Vagina (tissue), 2 donors: ENCODE data around the gene MAGOHB. TPM values are rescaled to one million over a fixed set of nuclear protein-coding genes. Genes with fewer than 3 reads are reported as not detected.

Experiments used
- DNase-seq, 2 donors: peaks; one replicate each; pipeline ENCODE4 v3.0.0-alpha.2; 2017; ENCODE audit errors: extremely low spot score in 2 of 2
- H3K27ac ChIP-seq: fragments of 200-600 bp; sonication (generic); one replicate; pipeline ENCODE4 v1.5.1; 2019
- H3K27me3 ChIP-seq: fragments of 200-600 bp; sonication (generic); one replicate; pipeline ENCODE4 v1.5.1; 2019
- H3K36me3 ChIP-seq, 2 donors: fragments of 200-600 bp; sonication (generic); one replicate each; pipeline ENCODE4 v1.5.1; 2017 to 2019
- H3K4me1 ChIP-seq: fragments of 200-600 bp; sonication (generic); one replicate; pipeline ENCODE4 v1.5.1; 2019
- H3K4me3 ChIP-seq, 2 donors: fragments of 200-600 bp; sonication (generic); 1 replicate in 1 of 2; 2 replicates in 1 of 2; pipeline ENCODE4 v1.5.1; 2016 to 2019
- H3K9me3 ChIP-seq: fragments of 200-600 bp; sonication (generic); one replicate; pipeline ENCODE4 v1.5.1; 2019
- POLR2A ChIP-seq, 2 donors: fragments of 450-650 bp; IDR thresholded peaks; one replicate each; pipeline ENCODE4 v1.6.1; 2017; ENCODE audit warnings: antibody characterized with exemption in 2 of 2, mild to moderate bottlenecking in 2 of 2, moderate library complexity in 2 of 2
- POLR2AphosphoS5 ChIP-seq, 2 donors: sonication (generic); formaldehyde crosslinking; IDR thresholded peaks; one replicate each; pipeline ENCODE4 v1.9.0; 2017; ENCODE audit warnings: antibody characterized with exemption in 2 of 2, mild to moderate bottlenecking in 2 of 2, low read depth in 1 of 2; ENCODE audit not compliant: insufficient read depth in 1 of 2
- intact Hi-C: fragments of 100-400 bp; cut with DNase I; formaldehyde crosslinking; loops from one replicate; pipeline ENCODE4 v1.15.1; 2023
- total RNA-seq: library from RNA; depleted of rRNA; stranded (reverse); fragments of >200 nt; gene quantifications from one replicate; pipeline ENCODE4 v1.2.3, GENCODE V29; 2016
- TF ChIP-seq, protein P1 (sequence below), 3 experiments: fragments of 450-650 bp in 2 of 3; fragments of 200-600 bp in 1 of 3; sonication (generic) in 1 of 3; IDR thresholded peaks; one replicate each; pipeline ENCODE4 v1.5.1; 2017 to 2019; ENCODE audit warnings: antibody characterized with exemption in 3 of 3, mild to moderate bottlenecking in 2 of 3, moderate library complexity in 2 of 3

The MAGOHB gene
- total RNA-seq, 1 donor from 2014 or later: 7.9 TPM

DNA sequence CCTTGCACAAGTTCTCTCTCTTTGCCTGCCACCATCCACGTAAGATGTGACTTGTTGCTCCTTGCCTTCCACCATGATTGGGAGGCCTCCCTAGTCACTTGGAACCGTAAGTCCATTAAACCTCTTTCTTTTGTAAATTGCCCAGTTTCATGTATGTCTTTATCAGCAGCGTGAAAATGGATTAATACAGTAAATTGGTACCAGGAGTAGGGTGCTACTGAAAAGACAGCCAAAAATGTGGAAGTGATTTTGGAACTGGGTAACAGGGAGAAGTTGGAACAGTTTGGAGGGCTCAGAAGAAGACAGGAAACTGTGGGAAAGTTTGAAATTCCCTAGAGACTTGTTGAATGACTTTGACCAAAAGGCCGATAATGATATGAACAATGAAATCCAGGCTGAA, 32.5 kb upstream of the MAGOHB start:
- intact Hi-C loops: no loop called here

DNA sequence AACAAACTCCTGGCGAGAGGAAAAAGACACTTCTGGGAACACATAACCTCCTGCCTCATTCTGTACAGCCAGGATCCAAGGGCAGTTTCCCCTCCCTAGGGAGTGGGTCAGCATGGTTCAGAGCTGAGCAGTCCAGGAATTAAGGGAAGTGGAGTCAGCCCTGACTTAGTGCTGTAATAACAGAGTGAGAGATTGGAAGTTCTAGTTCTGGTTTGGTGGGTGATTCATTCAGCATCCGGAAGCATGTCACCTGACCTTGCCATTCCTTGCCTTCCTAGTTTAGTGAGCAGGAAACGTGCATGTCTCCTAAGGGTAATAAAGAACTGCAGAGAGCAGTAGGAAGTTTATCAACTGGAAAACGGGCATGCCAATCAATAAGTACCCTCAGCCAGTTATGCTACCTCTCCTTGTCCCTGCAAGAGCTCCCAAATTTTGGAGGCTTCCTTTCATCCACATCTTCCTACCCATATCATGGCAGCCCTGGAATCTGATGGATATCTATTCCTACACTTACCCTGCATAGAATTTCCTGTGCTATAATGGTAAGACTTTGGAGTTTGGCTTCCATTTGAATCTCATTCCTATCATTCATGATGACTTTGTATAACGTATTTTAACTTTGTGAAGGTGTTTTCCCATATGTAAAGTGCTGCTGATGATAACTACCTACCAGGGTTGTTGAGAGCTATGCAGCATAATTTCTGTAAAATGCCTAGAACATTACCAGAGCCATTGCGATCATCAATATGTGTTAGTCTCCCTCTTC, 28.5 kb upstream of the MAGOHB start:
- H3K36me3 ChIP-seq: no peaks in the 10 kb centered on the region
- H3K27me3 ChIP-seq: no peaks in the 10 kb centered on the region
- H3K27ac ChIP-seq: no peak overlapping the region
- no peak overlapping the region for H3K4me3 ChIP-seq
- DNase-seq: no peak
- H3K4me1 ChIP-seq: no peaks in the 10 kb centered on the region
- TF ChIP-seq POLR2AphosphoS5 (IDR thresholded peaks at IDR 0.05; ENCODE audit: insufficient read depth in 1 of 2, low read depth in 1 of 2): peak in 1 of 2 donors; percentile 66
- no peak for TF ChIP-seq POLR2A (IDR thresholded peaks at IDR 0.05)
- TF ChIP-seq, protein P1, sequence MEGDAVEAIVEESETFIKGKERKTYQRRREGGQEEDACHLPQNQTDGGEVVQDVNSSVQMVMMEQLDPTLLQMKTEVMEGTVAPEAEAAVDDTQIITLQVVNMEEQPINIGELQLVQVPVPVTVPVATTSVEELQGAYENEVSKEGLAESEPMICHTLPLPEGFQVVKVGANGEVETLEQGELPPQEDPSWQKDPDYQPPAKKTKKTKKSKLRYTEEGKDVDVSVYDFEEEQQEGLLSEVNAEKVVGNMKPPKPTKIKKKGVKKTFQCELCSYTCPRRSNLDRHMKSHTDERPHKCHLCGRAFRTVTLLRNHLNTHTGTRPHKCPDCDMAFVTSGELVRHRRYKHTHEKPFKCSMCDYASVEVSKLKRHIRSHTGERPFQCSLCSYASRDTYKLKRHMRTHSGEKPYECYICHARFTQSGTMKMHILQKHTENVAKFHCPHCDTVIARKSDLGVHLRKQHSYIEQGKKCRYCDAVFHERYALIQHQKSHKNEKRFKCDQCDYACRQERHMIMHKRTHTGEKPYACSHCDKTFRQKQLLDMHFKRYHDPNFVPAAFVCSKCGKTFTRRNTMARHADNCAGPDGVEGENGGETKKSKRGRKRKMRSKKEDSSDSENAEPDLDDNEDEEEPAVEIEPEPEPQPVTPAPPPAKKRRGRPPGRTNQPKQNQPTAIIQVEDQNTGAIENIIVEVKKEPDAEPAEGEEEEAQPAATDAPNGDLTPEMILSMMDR (IDR thresholded peaks at IDR 0.05): no peak
- H3K9me3 ChIP-seq: peaks cover 4% of the 10 kb centered on the region
- intact Hi-C loops: no loop called here

More for the DNA sequence above, 32.5 kb upstream of the MAGOHB start:
- H3K36me3 ChIP-seq: no peaks in the 10 kb centered on the region
- H3K27me3 ChIP-seq: no peaks in the 10 kb centered on the region
- H3K4me1 ChIP-seq: no peaks in the 10 kb centered on the region
- H3K9me3 ChIP-seq: peaks cover 6% of the 10 kb centered on the region
- no peak overlapping the region for H3K27ac ChIP-seq
- TF ChIP-seq, protein P1 (IDR thresholded peaks at IDR 0.05): no peak
- TF ChIP-seq POLR2A (IDR thresholded peaks at IDR 0.05) (no peak), POLR2AphosphoS5 (IDR thresholded peaks at IDR 0.05; ENCODE audit: insufficient read depth in 1 of 2, low read depth in 1 of 2) (no peak)
- H3K4me3 ChIP-seq: no peak overlapping the region
- no peak for DNase-seq

DNA sequence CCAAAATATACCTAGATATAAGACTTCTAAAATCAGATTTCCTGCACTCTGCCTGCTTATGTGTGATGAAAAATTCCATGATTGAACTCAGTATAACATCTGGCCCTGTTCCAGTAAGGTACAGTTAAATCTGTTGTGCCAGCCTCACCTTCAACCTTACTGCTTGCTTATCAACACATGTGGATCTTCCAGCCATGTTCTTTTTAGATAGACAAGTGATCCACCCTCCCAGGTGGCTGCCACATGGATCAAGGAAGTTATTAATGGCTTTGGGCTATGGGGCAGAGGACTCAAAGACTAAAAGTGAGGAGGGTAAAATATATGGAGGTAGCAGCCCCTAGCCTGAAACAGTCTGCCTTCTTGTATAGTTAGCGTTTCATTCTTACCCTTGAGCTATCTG, 25.3 kb upstream of the MAGOHB start:
- Histone ChIP-seq H3K4me3 (no peak overlapping the region), H3K36me3 (no peaks in the 10 kb centered on the region), H3K9me3 (no peaks in the 10 kb centered on the region), H3K4me1 (no peaks in the 10 kb centered on the region), H3K27ac (no peak overlapping the region), H3K27me3 (no peaks in the 10 kb centered on the region)
- intact Hi-C loops: no loop called here
- no peak for DNase-seq
- TF ChIP-seq, protein P1 (IDR thresholded peaks at IDR 0.05): no peak
- TF ChIP-seq POLR2A (IDR thresholded peaks at IDR 0.05) (no peak), POLR2AphosphoS5 (IDR thresholded peaks at IDR 0.05; ENCODE audit: insufficient read depth in 1 of 2, low read depth in 1 of 2) (no peak)

DNA sequence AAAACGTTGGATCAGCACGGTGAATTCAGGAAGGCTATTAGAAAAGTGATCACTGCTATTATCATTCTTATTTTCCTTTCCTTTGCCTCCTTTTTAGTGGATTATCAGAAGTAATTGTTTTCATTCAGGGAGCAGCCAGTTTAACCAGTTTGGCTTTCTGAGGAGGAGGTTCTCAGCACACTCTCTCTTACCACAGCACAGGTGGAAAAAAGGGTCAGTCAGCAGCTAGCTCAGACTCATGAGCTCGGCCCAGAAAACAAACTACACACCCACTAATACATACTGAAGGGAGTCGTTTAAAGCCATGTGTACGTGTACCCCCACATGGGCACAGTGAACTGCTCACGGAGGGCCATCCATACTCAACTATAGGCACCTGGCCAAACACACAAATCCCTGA, 23.2 kb upstream of the MAGOHB start:
- H3K36me3 ChIP-seq: no peaks in the 10 kb centered on the region
- intact Hi-C loops: no loop called here
- no peaks in the 10 kb centered on the region for H3K4me1 ChIP-seq
- no peak overlapping the region for H3K27ac ChIP-seq
- H3K4me3 ChIP-seq: no peak overlapping the region
- H3K27me3 ChIP-seq: no peaks in the 10 kb centered on the region
- no peaks in the 10 kb centered on the region for H3K9me3 ChIP-seq
- TF ChIP-seq POLR2A (IDR thresholded peaks at IDR 0.05) (no peak), POLR2AphosphoS5 (IDR thresholded peaks at IDR 0.05; ENCODE audit: insufficient read depth in 1 of 2, low read depth in 1 of 2) (no peak)
- TF ChIP-seq, protein P1 (IDR thresholded peaks at IDR 0.05): no peak
- no peak for DNase-seq

DNA sequence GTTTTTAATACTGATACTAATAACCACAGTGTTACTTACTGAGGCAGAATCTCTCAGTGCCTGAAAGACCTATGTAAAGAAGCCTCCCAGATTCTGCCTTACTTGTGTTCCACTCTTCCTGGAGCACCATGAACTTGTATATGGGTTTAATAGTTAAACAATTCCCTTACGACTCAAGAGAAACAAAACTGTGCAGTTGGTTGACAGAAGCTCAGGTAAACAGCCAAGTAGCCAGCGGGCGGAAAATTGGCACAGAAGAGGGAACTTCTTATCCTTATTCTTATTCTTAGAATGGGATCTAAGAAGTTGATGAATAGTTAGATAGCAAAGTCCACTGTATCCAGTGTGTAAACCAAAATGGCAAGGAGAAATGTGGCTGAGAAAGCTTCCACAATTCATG, 22.7 kb upstream of the MAGOHB start:
- Histone ChIP-seq H3K4me3 (no peak overlapping the region), H3K9me3 (no peaks in the 10 kb centered on the region), H3K4me1 (no peaks in the 10 kb centered on the region), H3K36me3 (no peaks in the 10 kb centered on the region), H3K27ac (no peak overlapping the region), H3K27me3 (no peaks in the 10 kb centered on the region)
- DNase-seq: no peak
- intact Hi-C loops: no loop called here
- TF ChIP-seq, protein P1 (IDR thresholded peaks at IDR 0.05): no peak
- no peak for TF ChIP-seq POLR2A (IDR thresholded peaks at IDR 0.05)
- TF ChIP-seq POLR2AphosphoS5 (IDR thresholded peaks at IDR 0.05; ENCODE audit: insufficient read depth in 1 of 2, low read depth in 1 of 2): no peak
